Measurements from ENCODE around the gene PLD5.

DNA sequence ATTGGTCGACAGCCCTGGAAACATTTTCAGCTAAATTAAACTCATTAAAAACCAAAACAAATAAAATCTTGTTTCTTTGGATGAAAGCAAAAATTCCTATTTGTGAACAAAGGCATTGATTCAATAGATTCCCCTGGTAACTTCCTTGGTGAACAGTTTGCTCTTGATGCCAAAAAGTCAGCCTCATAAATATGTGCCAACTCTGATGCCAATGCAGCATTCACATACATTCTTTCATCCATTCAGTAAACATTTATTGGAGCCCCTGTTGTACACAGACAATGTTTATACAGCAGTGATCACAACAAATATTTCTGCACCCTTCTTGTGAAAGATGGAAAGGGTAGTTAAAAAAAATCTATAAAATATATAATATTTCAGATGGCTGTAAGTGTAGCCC lies 107.8 kb downstream of the PLD5 start:
- TF ChIP-seq TAF1 (IDR thresholded peaks at IDR 0.05; ENCODE audit: low read depth, low read length) (no peak), POLR2A (IDR thresholded peaks at IDR 0.05; ENCODE audit: low read depth, low read length) (no peak), POLR2AphosphoS5 (IDR thresholded peaks at IDR 0.05; ENCODE audit: low read depth, low read length) (no peak), PAX5 (IDR thresholded peaks at IDR 0.05; ENCODE audit: insufficient read depth, low read length, severe bottlenecking) (no peak), SPI1 (IDR thresholded peaks at IDR 0.05; ENCODE audit: low read depth, low read length) (no peak), POU2F2 (IDR thresholded peaks at IDR 0.05; ENCODE audit: low read depth, low read length) (no peak)

Data from GM12891 (cell line).